Measurements from ENCODE around the gene KANSL1L. TPM values are rescaled to one million over a fixed set of nuclear protein-coding genes. Genes with fewer than 3 reads are reported as not detected.
A peak's percentile ranks its signal among the peaks of the same experiment; 100 is the strongest.

The KANSL1L gene
- total and polyA plus RNA-seq, 2 experiments from 2014 or later, result 7.4 to 21.1 TPM

GRCh38 chr2:210195101-210195852 lies 24.1 kb upstream of the KANSL1L start:
- Mint-ChIP-seq H3K4me1 (no peaks in the 10 kb centered on the region), H3K4me3 (no peak overlapping the region), H3K27me3 (ENCODE audit: insufficient read depth, low read depth, poor library complexity) (no peaks in the 10 kb centered on the region), H3K27ac (no peak overlapping the region), H3K9me3 (no peaks in the 10 kb centered on the region), H3K36me3 (ENCODE audit: low read depth) (no peaks in the 10 kb centered on the region)
- H3K27me3 ChIP-seq (ENCODE audit: insufficient read depth), result no peaks in the 10 kb centered on the region
- H3F3A ChIP-seq (replicated peaks; ENCODE audit: low read depth), result no peaks in the 10 kb centered on the region
- no peak for ATAC-seq
- peak; percentile 76 to 93 for TF ChIP-seq CTCF (conservative IDR thresholded peaks at IDR 0.05; ENCODE audit: low read depth in 2 of 2)
- no peak for TF ChIP-seq ZNF331 (CRISPR knock-in tag; IDR thresholded peaks at IDR 0.05; ENCODE audit: low read depth)
- DNase-seq (ENCODE audit: low spot score), result peak; percentile 73
- no peak overlapping the region for H3K27ac ChIP-seq (ENCODE audit: low read depth)
- no peaks in the 10 kb centered on the region for H3K4me1 ChIP-seq (ENCODE audit: insufficient read depth)
- no peak overlapping the region for H3K4me2 ChIP-seq
- H4K20me1 ChIP-seq (replicated peaks; ENCODE audit: insufficient read depth), result no peaks in the 10 kb centered on the region
- no peaks in the 10 kb centered on the region for H3K36me3 ChIP-seq (ENCODE audit: insufficient read depth)
- no peaks in the 10 kb centered on the region for H3K79me2 ChIP-seq (replicated peaks; ENCODE audit: insufficient read depth)
- no peak overlapping the region for H2AFZ ChIP-seq
- no peak overlapping the region for H3K4me3 ChIP-seq
- H3K9me2 ChIP-seq (ENCODE audit: insufficient read depth), result no peaks in the 10 kb centered on the region

GRCh38 chr2:210190345-210190744 lies 19.1 kb upstream of the KANSL1L start:
- no peak overlapping the region for H3K4me2 ChIP-seq
- no peaks in the 10 kb centered on the region for H3K79me2 ChIP-seq (replicated peaks; ENCODE audit: insufficient read depth)
- Mint-ChIP-seq H3K4me1 (no peaks in the 10 kb centered on the region), H3K9me3 (peaks cover 12% of the 10 kb centered on the region), H3K27ac (no peak overlapping the region), H3K36me3 (ENCODE audit: low read depth) (peaks cover 7% of the 10 kb centered on the region; the same call in 2 of the 3 replicates), H3K4me3 (no peak overlapping the region), H3K27me3 (ENCODE audit: insufficient read depth, low read depth, poor library complexity) (no peaks in the 10 kb centered on the region)
- no peaks in the 10 kb centered on the region for H3F3A ChIP-seq (replicated peaks; ENCODE audit: low read depth)
- ATAC-seq (no peak), DNase-seq (ENCODE audit: low spot score) (no peak)
- H3K9me2 ChIP-seq (ENCODE audit: insufficient read depth), result no peaks in the 10 kb centered on the region
- no peak for TF ChIP-seq ZNF462 (CRISPR knock-in tag; IDR thresholded peaks at IDR 0.05)
- no peak for TF ChIP-seq ETS1 (IDR thresholded peaks at IDR 0.05)
- no peak for TF ChIP-seq CTCF (conservative IDR thresholded peaks at IDR 0.05; ENCODE audit: low read depth in 2 of 2)
- no peak for TF ChIP-seq POLR2AphosphoS5 (IDR thresholded peaks at IDR 0.05; ENCODE audit: low read depth)
- no peaks in the 10 kb centered on the region for H3K27me3 ChIP-seq (ENCODE audit: insufficient read depth)
- no peaks in the 10 kb centered on the region; the same call in 1 of the 2 replicates for H3K36me3 ChIP-seq (ENCODE audit: insufficient read depth)
- H4K20me1 ChIP-seq (replicated peaks; ENCODE audit: insufficient read depth), result no peaks in the 10 kb centered on the region
- no peak overlapping the region for H2AFZ ChIP-seq
- no peaks in the 10 kb centered on the region for H3K4me1 ChIP-seq (ENCODE audit: insufficient read depth)
- no peak overlapping the region for H3K4me3 ChIP-seq
- H3K27ac ChIP-seq (ENCODE audit: low read depth), result no peak overlapping the region
